ENCODE results near the gene INCA1. TPM values are rescaled to one million over a fixed set of nuclear protein-coding genes. Genes with fewer than 3 reads are reported as not detected.
A peak's percentile ranks its signal among the peaks of the same experiment; 100 is the strongest.

The INCA1 gene
- total and polyA plus RNA-seq, 2 of the 13 experiments (the other 11 are each of a cell fraction or from before 2014, with no cell fraction given), result 0.93 to 2.6 TPM

- TF ChIP-seq TFAP4 (IDR thresholded peaks at IDR 0.05; ENCODE audit: borderline replicate concordance, low read depth) (0 out of 2 replicates have a peak, but pooled peaks have one; percentile 6), ZNF572 (CRISPR knock-in tag; IDR thresholded peaks at IDR 0.05) (0 out of 2 replicates have a peak, but pooled peaks have one; percentile 42), MEF2D (CRISPR knock-in tag; IDR thresholded peaks at IDR 0.05) (peak; percentile 67), ZNF292 (CRISPR knock-in tag; IDR thresholded peaks at IDR 0.05; ENCODE audit: borderline replicate concordance, low read depth) (peak; percentile 45; the same call in 1 of the 2 replicates), ZNF574 (CRISPR knock-in tag; IDR thresholded peaks at IDR 0.05) (no peak), TIGD3 (CRISPR knock-in tag; IDR thresholded peaks at IDR 0.05; ENCODE audit: borderline replicate concordance) (peak; percentile 74; the same call in 1 of the 2 replicates), ZKSCAN5 (CRISPR knock-in tag; IDR thresholded peaks at IDR 0.05) (no peak), ZNF30 (CRISPR knock-in tag; IDR thresholded peaks at IDR 0.05) (no peak), CBFB (CRISPR knock-in tag; IDR thresholded peaks at IDR 0.05) (no peak), MAZ (IDR thresholded peaks at IDR 0.05; ENCODE audit: borderline replicate concordance, low read depth, low read length) (peak; percentile 54; the same call in 1 of the 2 replicates), MAZ (CRISPR knock-in tag; IDR thresholded peaks at IDR 0.05; ENCODE audit: low read depth) (no peak), ZNF501 (CRISPR knock-in tag; IDR thresholded peaks at IDR 0.05) (peak; percentile 53; the same call in 1 of the 2 replicates), TFDP2 (CRISPR knock-in tag; IDR thresholded peaks at IDR 0.05) (peak; percentile 45), ZMYM3 (CRISPR knock-in tag; IDR thresholded peaks at IDR 0.05) (no peak; the same call in 1 of the 2 replicates), MAF1 (CRISPR knock-in tag; IDR thresholded peaks at IDR 0.05; ENCODE audit: borderline replicate concordance) (no peak), PHF21A (CRISPR knock-in tag; IDR thresholded peaks at IDR 0.05) (peak; percentile 90), ZNF251 (CRISPR knock-in tag; IDR thresholded peaks at IDR 0.05) (no peak), ZNF749 (CRISPR knock-in tag; IDR thresholded peaks at IDR 0.05; ENCODE audit: borderline replicate concordance) (no peak), ZNF446 (CRISPR knock-in tag; IDR thresholded peaks at IDR 0.05) (peak; percentile 73; the same call in 1 of the 2 replicates), THYN1 (CRISPR knock-in tag; IDR thresholded peaks at IDR 0.05; ENCODE audit: borderline replicate concordance, low read depth) (no peak), SOX6 (IDR thresholded peaks at IDR 0.05) (no peak), SOX6 (CRISPR knock-in tag; IDR thresholded peaks at IDR 0.05) (peak; percentile 5; the same call in 1 of the 2 replicates), RORA (CRISPR knock-in tag; IDR thresholded peaks at IDR 0.05) (no peak), ZNF557 (CRISPR knock-in tag; IDR thresholded peaks at IDR 0.05) (no peak; the same call in 1 of the 2 replicates), TAF1 (CRISPR knock-in tag; IDR thresholded peaks at IDR 0.05) (no peak)
These were observed 30.3 kb downstream of the INCA1 start (continued) for GRCh38 chr17:4966844-4967538.

Data from HepG2 (cell line).